ENCODE measurements around the gene NINJ2. TPM values are rescaled to one million over a fixed set of nuclear protein-coding genes. Genes with fewer than 3 reads are reported as not detected.

The NINJ2 gene
- total and polyA plus RNA-seq, 2 donors = 11.5 to 11.8 TPM

DNA sequence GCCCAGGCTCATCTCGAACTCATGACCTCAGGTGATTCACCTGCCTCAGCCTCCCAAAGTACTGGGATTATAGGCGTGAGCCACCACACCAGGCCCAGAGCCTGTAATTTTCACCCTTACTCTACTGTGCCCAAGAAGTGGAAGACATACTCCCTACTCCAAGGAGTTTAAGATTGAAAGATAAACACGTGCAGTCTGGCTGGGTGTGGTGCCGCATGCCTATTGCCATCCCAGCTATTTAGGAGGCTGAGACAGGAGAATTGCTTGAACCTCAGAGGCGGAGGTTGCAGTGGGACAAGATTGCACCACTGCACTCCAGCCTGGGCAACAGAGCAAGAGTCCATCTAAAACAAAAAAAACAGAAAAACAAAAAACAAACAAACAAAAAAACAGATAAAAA, 90.0 kb downstream of the NINJ2 start:
- H3K4me1 ChIP-seq (ENCODE audit: control insufficient read depth in 2 of 2, insufficient read depth in 2 of 2, low read length in 2 of 2) = peaks cover 12 to 37% of the 10 kb centered on the region in 2 donors

DNA sequence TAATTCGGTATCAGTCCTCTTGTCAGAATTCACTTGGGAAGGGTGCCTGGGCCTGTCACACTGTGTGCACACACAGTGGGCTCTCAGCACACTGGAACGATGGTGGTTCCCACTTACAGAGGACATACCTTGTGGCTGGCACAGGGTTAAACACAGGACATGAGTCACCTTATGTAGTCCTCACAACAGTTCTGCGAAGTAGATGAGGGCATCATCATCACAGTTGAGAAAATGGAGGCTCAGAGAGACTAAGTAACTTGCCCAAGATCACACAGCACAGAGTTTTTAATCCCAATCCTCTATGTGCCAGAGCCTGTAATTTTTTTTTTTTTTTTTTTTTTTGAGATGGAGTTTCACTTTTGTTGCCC, 90.7 kb downstream of the NINJ2 start:
- H3K4me1 ChIP-seq (ENCODE audit: control insufficient read depth in 2 of 2, insufficient read depth in 2 of 2, low read length in 2 of 2) = peaks cover 12 to 39% of the 10 kb centered on the region in 2 donors
- DNase-seq (ENCODE audit: low read depth in 6 of 9, low spot score in 9 of 9) = no peak
- WGBS = 98% methylated on average over 3 of the region's 3 CpGs
- H3K9me3 ChIP-seq (ENCODE audit: control insufficient read depth in 2 of 2, insufficient read depth in 1 of 2, low read length in 1 of 2) = peaks cover 0 to 3% of the 10 kb centered on the region in 2 donors
- H3K27ac ChIP-seq (ENCODE audit: low read depth in 1 of 2, low read length in 1 of 2) = no peak overlapping the region
- H3K36me3 ChIP-seq (ENCODE audit: control insufficient read depth in 2 of 2, insufficient read depth in 2 of 2, low read length in 1 of 2) = no peaks in the 10 kb centered on the region
- no peaks in the 10 kb centered on the region for H3K27me3 ChIP-seq (ENCODE audit: control insufficient read depth in 2 of 2, insufficient read depth in 1 of 2, low read length in 1 of 2)
- H3K4me3 ChIP-seq (ENCODE audit: low read length in 2 of 2) = no peak overlapping the region

More for the DNA sequence above, 90.0 kb downstream of the NINJ2 start:
- Histone ChIP-seq H3K27me3 (ENCODE audit: control insufficient read depth in 2 of 2, insufficient read depth in 1 of 2, low read length in 1 of 2) (no peaks in the 10 kb centered on the region), H3K27ac (ENCODE audit: low read depth in 1 of 2, low read length in 1 of 2) (no peak overlapping the region), H3K36me3 (ENCODE audit: control insufficient read depth in 2 of 2, insufficient read depth in 2 of 2, low read length in 1 of 2) (no peaks in the 10 kb centered on the region), H3K4me3 (ENCODE audit: low read length in 2 of 2) (no peak overlapping the region), H3K9me3 (ENCODE audit: control insufficient read depth in 2 of 2, insufficient read depth in 1 of 2, low read length in 1 of 2) (peaks cover 0 to 3% of the 10 kb centered on the region in 2 donors)
- DNase-seq (ENCODE audit: low read depth in 6 of 9, low spot score in 9 of 9) = no peak
- WGBS = 98% methylated on average over 5 of the region's 5 CpGs

DNA sequence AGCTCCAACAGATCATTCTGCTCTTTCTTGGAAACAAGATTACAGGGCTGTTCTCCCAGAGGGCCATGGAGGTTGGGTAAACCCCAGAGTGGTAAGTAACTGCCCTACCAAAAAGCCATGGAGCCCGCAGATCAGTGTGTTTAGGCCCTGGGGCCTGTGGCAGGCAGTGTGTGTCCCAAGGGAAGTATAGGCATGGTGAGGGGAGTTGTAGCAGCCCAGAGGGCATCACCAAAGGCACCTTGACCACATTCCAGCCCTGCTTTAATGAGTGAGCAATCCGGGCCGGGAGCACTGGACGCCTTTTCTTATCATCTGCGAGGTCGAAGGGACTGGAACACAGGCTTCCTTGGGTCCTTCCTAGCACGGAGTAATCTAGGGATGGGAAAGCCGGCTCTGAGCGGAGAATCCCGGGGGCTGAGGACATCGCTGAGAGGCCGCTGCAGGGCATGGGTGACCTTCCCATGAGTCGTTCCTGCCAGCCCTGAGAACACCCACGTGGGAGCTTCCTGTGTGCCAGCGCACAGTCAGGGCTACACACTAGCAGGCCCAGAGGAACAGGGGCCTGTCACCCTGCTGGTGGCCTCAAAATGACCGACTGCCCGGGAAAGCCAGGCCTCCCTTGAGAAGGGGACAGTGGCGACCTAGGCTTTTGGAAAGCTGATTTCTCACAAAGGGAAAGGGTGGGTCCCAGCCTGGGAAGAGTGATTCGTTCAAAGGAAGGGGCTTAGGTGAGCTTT, 91.3 kb downstream of the NINJ2 start:
- Histone ChIP-seq H3K4me3 (ENCODE audit: low read length in 2 of 2) (no peak overlapping the region), H3K4me1 (ENCODE audit: control insufficient read depth in 2 of 2, insufficient read depth in 2 of 2, low read length in 2 of 2) (peaks cover 12 to 39% of the 10 kb centered on the region in 2 donors), H3K36me3 (ENCODE audit: control insufficient read depth in 2 of 2, insufficient read depth in 2 of 2, low read length in 1 of 2) (no peaks in the 10 kb centered on the region), H3K27ac (ENCODE audit: low read depth in 1 of 2, low read length in 1 of 2) (no peak overlapping the region), H3K9me3 (ENCODE audit: control insufficient read depth in 2 of 2, insufficient read depth in 1 of 2, low read length in 1 of 2) (peaks cover 0 to 3% of the 10 kb centered on the region in 2 donors), H3K27me3 (ENCODE audit: control insufficient read depth in 2 of 2, insufficient read depth in 1 of 2, low read length in 1 of 2) (no peaks in the 10 kb centered on the region)
- DNase-seq (ENCODE audit: low read depth in 6 of 9, low spot score in 9 of 9) = no peak
- WGBS = 97% methylated on average over 19 of the region's 19 CpGs

DNA sequence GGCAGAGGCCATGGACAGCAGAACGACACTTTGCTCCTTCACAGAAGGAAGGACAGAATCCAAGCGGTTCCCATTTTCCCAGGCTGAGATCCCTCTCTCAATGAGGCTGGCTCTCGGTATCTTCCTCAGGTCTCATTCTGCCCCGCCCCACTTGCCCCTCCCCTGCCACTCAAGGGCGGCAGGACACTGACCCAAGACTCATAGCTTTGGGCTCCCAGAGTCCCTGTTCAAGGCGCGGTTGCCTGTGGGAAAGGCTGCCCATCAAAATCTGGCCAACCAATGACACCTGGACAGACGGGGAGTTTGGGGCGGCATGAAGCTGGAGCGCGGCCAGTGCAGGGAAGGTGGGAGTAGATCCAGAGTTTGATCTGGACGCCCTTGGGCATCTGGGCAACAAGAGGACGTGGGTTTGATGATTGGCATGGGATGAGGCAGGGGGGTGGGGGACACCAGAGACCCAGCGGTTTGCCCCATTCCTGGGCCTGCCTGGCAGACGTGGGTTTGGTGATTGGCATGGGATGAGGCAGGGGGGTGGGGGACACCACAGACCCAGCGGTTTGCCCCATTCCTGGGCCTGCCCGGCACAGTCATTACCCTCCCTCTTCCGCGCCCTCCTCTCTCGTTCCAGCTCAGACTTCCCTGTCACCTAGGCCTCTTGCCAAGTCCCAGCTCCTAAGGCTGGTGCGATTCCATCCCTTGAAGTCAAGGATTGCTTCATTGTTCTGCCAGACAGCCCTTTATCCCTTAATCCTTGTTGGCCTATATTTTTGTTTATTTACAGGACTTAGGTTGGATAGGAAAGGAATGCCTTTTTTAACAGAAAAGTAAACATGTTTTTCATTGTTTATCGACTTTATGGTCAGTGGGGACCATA, 92.1 kb downstream of the NINJ2 start:
- no peak overlapping the region for H3K4me3 ChIP-seq (ENCODE audit: low read length in 2 of 2)
- peaks cover 0 to 3% of the 10 kb centered on the region in 2 donors for H3K9me3 ChIP-seq (ENCODE audit: control insufficient read depth in 2 of 2, insufficient read depth in 1 of 2, low read length in 1 of 2)
- H3K27me3 ChIP-seq (ENCODE audit: control insufficient read depth in 2 of 2, insufficient read depth in 1 of 2, low read length in 1 of 2) = no peaks in the 10 kb centered on the region
- peaks cover 9 to 39% of the 10 kb centered on the region in 2 donors for H3K4me1 ChIP-seq (ENCODE audit: control insufficient read depth in 2 of 2, insufficient read depth in 2 of 2, low read length in 2 of 2)
- H3K36me3 ChIP-seq (ENCODE audit: control insufficient read depth in 2 of 2, insufficient read depth in 2 of 2, low read length in 1 of 2) = no peaks in the 10 kb centered on the region
- peak overlapping the region; percentile 51 to 53 for H3K27ac ChIP-seq (ENCODE audit: low read depth in 1 of 2, low read length in 1 of 2)
- WGBS = 92% methylated on average over 22 of the region's 22 CpGs
- no peak for DNase-seq (ENCODE audit: low read depth in 6 of 9, low spot score in 9 of 9)

DNA sequence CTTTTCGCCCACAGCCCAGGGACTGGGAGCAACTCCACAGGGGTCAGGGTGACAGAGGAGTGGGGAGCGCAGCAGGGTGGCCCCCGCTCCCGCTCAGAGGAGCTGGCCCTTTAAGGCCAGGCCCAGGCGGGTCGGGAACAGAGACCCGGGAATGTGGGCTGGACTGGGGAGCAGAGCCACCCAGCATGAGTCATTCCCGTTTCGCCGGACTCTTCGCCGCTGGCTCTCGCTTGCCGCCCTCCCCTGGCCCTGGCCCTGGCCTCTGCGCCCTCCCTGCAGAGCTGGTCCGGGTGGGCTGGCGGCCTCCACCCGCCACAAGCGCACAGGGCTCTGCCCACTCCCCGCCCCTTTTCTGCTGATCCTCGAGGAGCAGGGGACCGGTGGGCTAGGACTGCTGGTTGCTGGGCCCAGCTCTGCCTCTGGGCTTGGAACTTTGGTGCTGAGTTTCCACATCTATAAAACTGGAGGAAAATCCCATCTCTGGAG, 92.8 kb downstream of the NINJ2 start:
- peaks cover 0 to 7% of the 10 kb centered on the region in 2 donors for H3K9me3 ChIP-seq (ENCODE audit: control insufficient read depth in 2 of 2, insufficient read depth in 1 of 2, low read length in 1 of 2)
- WGBS = 79% methylated on average over 22 of the region's 22 CpGs
- H3K4me1 ChIP-seq (ENCODE audit: control insufficient read depth in 2 of 2, insufficient read depth in 2 of 2, low read length in 2 of 2) = peaks cover 5 to 40% of the 10 kb centered on the region in 2 donors
- H3K27me3 ChIP-seq (ENCODE audit: control insufficient read depth in 2 of 2, insufficient read depth in 1 of 2, low read length in 1 of 2) = no peaks in the 10 kb centered on the region
- no peak for DNase-seq (ENCODE audit: low read depth in 6 of 9, low spot score in 9 of 9)
- H3K36me3 ChIP-seq (ENCODE audit: control insufficient read depth in 2 of 2, insufficient read depth in 2 of 2, low read length in 1 of 2) = no peaks in the 10 kb centered on the region
- peak overlapping the region; percentile 41 to 44 for H3K4me3 ChIP-seq (ENCODE audit: low read length in 2 of 2)
- H3K27ac ChIP-seq (ENCODE audit: low read depth in 1 of 2, low read length in 1 of 2) = peak overlapping the region in 1 of 2 donors; percentile 51

DNA sequence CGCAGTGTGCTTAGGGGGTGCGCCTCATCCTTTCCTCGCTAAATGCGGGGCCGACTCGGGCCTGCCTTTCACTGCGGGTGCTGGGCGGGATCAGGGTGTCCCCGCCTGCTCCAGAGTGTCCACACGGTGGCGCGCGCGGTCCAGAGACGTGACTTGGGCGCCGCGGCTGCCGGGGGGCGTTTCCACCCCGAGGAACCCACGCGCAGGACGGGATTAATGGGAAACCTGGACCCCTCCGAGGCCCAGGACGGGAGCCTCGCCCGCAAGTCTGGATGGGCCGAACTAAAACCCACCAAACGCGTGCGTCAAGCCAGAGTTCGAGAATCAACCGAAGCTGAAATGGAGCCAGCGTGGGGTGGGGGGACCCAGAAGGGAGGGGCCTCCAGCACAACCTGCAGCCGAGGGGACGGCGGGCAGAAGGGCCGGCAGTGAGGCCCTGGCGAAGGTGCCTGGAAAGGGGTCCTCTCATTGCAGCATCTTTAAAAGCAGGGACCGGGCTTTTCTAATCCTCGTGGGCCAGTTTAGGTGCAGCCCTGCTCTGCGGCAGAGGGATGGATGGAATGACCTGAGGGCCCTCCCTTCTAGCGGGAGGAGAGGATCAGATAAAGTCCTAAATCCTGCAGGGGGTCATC, 93.3 kb downstream of the NINJ2 start:
- Histone ChIP-seq H3K4me3 (ENCODE audit: low read length in 2 of 2) (peak overlapping the region; percentile 41 to 44), H3K27me3 (ENCODE audit: control insufficient read depth in 2 of 2, insufficient read depth in 1 of 2, low read length in 1 of 2) (no peaks in the 10 kb centered on the region), H3K4me1 (ENCODE audit: control insufficient read depth in 2 of 2, insufficient read depth in 2 of 2, low read length in 2 of 2) (peaks cover 9 to 43% of the 10 kb centered on the region in 2 donors), H3K36me3 (ENCODE audit: control insufficient read depth in 2 of 2, insufficient read depth in 2 of 2, low read length in 1 of 2) (no peaks in the 10 kb centered on the region), H3K27ac (ENCODE audit: low read depth in 1 of 2, low read length in 1 of 2) (no peak overlapping the region), H3K9me3 (ENCODE audit: control insufficient read depth in 2 of 2, insufficient read depth in 1 of 2, low read length in 1 of 2) (peaks cover 0 to 10% of the 10 kb centered on the region in 2 donors)
- WGBS = 6% methylated on average over 44 of the region's 44 CpGs
- DNase-seq (ENCODE audit: low read depth in 6 of 9, low spot score in 9 of 9) = peak in 8 of 9 donors; percentile 55 to 87 (median 74)

DNA sequence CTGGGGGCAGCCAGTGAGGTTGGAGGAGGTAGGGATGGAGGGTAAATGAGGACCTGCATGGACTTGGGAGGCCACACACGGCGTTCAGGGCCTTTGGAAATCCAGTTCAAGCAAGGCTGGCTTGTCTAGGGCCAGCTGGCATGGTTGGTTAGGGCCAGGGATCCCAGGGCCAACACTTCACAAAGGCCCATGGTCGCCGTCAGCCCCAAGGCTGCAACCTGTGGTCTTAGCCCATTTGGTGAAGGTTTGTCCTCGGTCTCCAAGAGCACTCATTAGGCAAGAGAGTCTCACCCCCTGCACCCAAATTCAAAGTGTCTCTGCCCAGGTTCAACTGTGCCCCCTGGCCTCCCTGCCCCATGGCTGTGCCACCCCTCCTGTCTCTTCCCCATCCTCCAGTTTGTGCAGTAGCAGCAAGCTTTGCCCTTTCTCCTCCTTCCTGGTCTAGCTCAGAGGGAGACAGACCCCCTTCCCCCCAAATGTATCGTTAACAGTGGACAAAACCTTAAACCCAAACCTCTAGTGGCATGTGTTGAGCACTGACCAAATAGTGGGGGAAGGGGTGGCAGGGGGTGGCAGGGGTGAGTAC, 94.1 kb downstream of the NINJ2 start:
- no peak for DNase-seq (ENCODE audit: low read depth in 6 of 9, low spot score in 9 of 9)
- no peaks in the 10 kb centered on the region for H3K27me3 ChIP-seq (ENCODE audit: control insufficient read depth in 2 of 2, insufficient read depth in 1 of 2, low read length in 1 of 2)
- WGBS = 88% methylated on average over 6 of the region's 6 CpGs
- H3K36me3 ChIP-seq (ENCODE audit: control insufficient read depth in 2 of 2, insufficient read depth in 2 of 2, low read length in 1 of 2) = no peaks in the 10 kb centered on the region
- H3K27ac ChIP-seq (ENCODE audit: low read depth in 1 of 2, low read length in 1 of 2) = no peak overlapping the region
- H3K4me3 ChIP-seq (ENCODE audit: low read length in 2 of 2) = no peak overlapping the region
- H3K4me1 ChIP-seq (ENCODE audit: control insufficient read depth in 2 of 2, insufficient read depth in 2 of 2, low read length in 2 of 2) = peaks cover 16 to 50% of the 10 kb centered on the region in 2 donors
- peaks cover 0 to 11% of the 10 kb centered on the region in 2 donors for H3K9me3 ChIP-seq (ENCODE audit: control insufficient read depth in 2 of 2, insufficient read depth in 1 of 2, low read length in 1 of 2)

DNA sequence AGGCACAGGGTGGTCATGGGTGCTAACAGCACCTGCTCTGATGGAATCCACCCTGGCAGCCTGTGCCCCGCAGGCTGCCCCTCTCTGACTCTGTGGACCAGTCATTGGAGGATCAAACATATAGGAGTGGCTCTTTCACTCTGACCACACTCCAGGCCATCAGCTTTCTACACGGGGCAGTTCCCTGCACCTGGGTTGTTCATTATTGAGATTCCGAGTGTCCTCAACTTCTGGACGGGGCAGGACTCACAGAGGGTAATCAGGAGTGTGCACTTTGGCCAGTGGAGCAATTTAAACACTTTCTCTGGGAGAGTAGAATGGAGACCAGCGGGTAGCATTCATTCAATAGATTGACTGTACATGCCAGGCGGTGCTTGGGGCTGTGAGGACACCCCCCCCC, 94.8 kb downstream of the NINJ2 start:
- H3K36me3 ChIP-seq (ENCODE audit: control insufficient read depth in 2 of 2, insufficient read depth in 2 of 2, low read length in 1 of 2) = no peaks in the 10 kb centered on the region
- H3K4me1 ChIP-seq (ENCODE audit: control insufficient read depth in 2 of 2, insufficient read depth in 2 of 2, low read length in 2 of 2) = peaks cover 23 to 57% of the 10 kb centered on the region in 2 donors
- H3K9me3 ChIP-seq (ENCODE audit: control insufficient read depth in 2 of 2, insufficient read depth in 1 of 2, low read length in 1 of 2) = peaks cover 0 to 11% of the 10 kb centered on the region in 2 donors
- no peaks in the 10 kb centered on the region for H3K27me3 ChIP-seq (ENCODE audit: control insufficient read depth in 2 of 2, insufficient read depth in 1 of 2, low read length in 1 of 2)
- no peak overlapping the region for H3K27ac ChIP-seq (ENCODE audit: low read depth in 1 of 2, low read length in 1 of 2)
- H3K4me3 ChIP-seq (ENCODE audit: low read length in 2 of 2) = no peak overlapping the region
- WGBS = 96% methylated on average over 6 of the region's 6 CpGs
- no peak for DNase-seq (ENCODE audit: low read depth in 6 of 9, low spot score in 9 of 9)
